ENCODE results near the gene CADM3. TPM values are rescaled to one million over a fixed set of nuclear protein-coding genes. Genes with fewer than 3 reads are reported as not detected.

Gene CADM3
- total RNA-seq, 1 donor from 2014 or later, result 1.7 TPM

- intact Hi-C loops (cut with DNase I), result no loop called here
- Histone ChIP-seq H3K27me3 (peaks cover 39% of the 10 kb centered on the region), H3K36me3 (no peaks in the 10 kb centered on the region), H3K27ac (no peak overlapping the region), H3K4me3 (no peak overlapping the region), H3K9me3 (no peaks in the 10 kb centered on the region), H3K4me1 (no peaks in the 10 kb centered on the region)
- TF ChIP-seq, protein P1, sequence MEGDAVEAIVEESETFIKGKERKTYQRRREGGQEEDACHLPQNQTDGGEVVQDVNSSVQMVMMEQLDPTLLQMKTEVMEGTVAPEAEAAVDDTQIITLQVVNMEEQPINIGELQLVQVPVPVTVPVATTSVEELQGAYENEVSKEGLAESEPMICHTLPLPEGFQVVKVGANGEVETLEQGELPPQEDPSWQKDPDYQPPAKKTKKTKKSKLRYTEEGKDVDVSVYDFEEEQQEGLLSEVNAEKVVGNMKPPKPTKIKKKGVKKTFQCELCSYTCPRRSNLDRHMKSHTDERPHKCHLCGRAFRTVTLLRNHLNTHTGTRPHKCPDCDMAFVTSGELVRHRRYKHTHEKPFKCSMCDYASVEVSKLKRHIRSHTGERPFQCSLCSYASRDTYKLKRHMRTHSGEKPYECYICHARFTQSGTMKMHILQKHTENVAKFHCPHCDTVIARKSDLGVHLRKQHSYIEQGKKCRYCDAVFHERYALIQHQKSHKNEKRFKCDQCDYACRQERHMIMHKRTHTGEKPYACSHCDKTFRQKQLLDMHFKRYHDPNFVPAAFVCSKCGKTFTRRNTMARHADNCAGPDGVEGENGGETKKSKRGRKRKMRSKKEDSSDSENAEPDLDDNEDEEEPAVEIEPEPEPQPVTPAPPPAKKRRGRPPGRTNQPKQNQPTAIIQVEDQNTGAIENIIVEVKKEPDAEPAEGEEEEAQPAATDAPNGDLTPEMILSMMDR (IDR thresholded peaks at IDR 0.05), result no peak
- ATAC-seq, result no peak
- DNase-seq, result no peak
Measured at GRCh38 chr1:159175571-159175970, 4.2 kb downstream of the CADM3 start.

- peaks cover 28% of the 10 kb centered on the region for H3K27me3 ChIP-seq
- no peaks in the 10 kb centered on the region for H3K4me1 ChIP-seq
- TF ChIP-seq, protein P1 (IDR thresholded peaks at IDR 0.05), result no peak
- H3K36me3 ChIP-seq, result no peaks in the 10 kb centered on the region
- intact Hi-C loops (cut with DNase I), result no loop called here
- no peak overlapping the region for H3K27ac ChIP-seq
- DNase-seq (no peak), ATAC-seq (peak; percentile 88)
- H3K4me3 ChIP-seq, result no peak overlapping the region
- H3K9me3 ChIP-seq, result no peaks in the 10 kb centered on the region
Measured at GRCh38 chr1:159177272-159177907, 6.0 kb downstream of the CADM3 start.

- Histone ChIP-seq H3K9me3 (no peaks in the 10 kb centered on the region), H3K27ac (no peak overlapping the region), H3K36me3 (no peaks in the 10 kb centered on the region), H3K27me3 (peaks cover 6% of the 10 kb centered on the region), H3K4me3 (no peak overlapping the region), H3K4me1 (no peaks in the 10 kb centered on the region)
- DNase-seq (no peak), ATAC-seq (no peak)
- intact Hi-C loops (cut with DNase I), result no loop called here
- TF ChIP-seq, protein P1 (IDR thresholded peaks at IDR 0.05), result no peak
Measured at GRCh38 chr1:159179906-159180305, 8.5 kb downstream of the CADM3 start.

DNA sequence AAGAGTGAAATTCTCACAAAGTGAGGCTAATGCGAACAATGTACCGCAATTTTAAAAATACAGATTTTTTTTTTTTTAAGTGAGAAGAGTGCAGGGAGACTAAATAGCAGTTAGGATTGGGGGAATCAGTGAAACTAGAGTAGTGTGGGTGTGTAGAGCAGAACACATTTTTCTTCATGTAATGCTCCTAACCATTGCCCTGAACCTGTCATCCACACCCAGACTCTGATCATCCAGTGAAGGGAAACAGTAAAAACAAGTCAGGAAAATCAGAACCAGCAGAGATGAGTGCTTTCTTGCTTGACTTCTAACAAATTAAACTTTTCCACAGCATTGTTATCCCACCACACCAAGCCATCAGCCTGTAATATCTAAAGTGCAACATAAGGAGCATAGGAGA is 9.1 kb downstream of the CADM3 start:
- H3K27ac ChIP-seq, result no peak overlapping the region
- ATAC-seq (no peak), DNase-seq (no peak)
- H3K9me3 ChIP-seq, result no peaks in the 10 kb centered on the region
- H3K4me3 ChIP-seq, result no peak overlapping the region
- intact Hi-C loops (cut with DNase I), result no loop called here
- peaks cover 6% of the 10 kb centered on the region for H3K27me3 ChIP-seq
- no peaks in the 10 kb centered on the region for H3K4me1 ChIP-seq
- TF ChIP-seq, protein P1 (IDR thresholded peaks at IDR 0.05), result no peak
- H3K36me3 ChIP-seq, result no peaks in the 10 kb centered on the region

DNA sequence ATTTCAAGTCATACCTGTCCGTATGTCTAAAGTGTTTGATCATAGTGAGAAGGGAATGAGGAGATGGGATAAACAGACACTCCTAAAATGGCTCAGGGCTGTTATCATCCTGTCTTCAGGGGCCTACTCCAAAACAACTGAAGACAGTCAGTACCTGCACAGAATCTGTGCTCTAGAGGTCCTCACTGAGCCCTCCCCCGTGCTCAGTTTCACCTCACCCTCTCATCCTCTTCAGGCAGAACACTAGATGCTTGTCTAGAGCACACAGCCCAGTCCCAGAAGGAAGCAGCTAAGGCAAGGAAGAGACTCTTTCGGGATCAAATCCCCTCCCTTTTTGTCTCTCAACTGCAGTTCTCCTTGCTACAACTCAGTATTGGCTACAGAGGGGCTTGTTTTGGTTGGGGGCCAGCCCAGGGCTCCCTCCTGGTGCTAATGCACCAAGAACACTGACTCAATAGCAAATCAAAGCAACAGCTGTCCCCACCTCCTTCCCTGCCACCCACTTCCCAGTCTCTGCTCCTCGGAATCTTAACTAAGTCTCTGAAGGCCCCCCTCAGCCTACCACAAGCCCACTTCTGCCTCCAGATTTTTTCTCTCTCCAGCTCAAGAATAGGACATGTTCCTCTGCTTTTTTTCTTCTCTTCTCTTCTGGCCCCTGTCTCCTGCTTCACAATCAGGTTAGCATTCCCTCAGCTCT is 10.1 kb downstream of the CADM3 start:
- H3K4me3 ChIP-seq, result no peak overlapping the region
- DNase-seq, result no peak
- TF ChIP-seq, protein P1 (IDR thresholded peaks at IDR 0.05), result no peak
- H3K36me3 ChIP-seq, result no peaks in the 10 kb centered on the region
- H3K27me3 ChIP-seq, result peaks cover 6% of the 10 kb centered on the region
- no peak overlapping the region for H3K27ac ChIP-seq
- no peak for ATAC-seq
- intact Hi-C loops (cut with DNase I), result no loop called here
- H3K4me1 ChIP-seq, result no peaks in the 10 kb centered on the region
- no peaks in the 10 kb centered on the region for H3K9me3 ChIP-seq

Data from upper lobe of right lung (tissue), 1 donor.